MM.1S (cell line): ENCODE measurements around the gene GORASP1.
A peak's percentile ranks its signal among the peaks of the same experiment; 100 is the strongest.

ENCODE experiments used
- DNase-seq: peaks from one replicate; pipeline ENCODE4 v3.0.0-alpha.2; 2015
- H2AFZ ChIP-seq: fragments of 300-600 bp; sonication (generic); 2 replicates; pipeline ENCODE4 v1.6.0; 2016; ENCODE audit warnings: antibody characterized with exemption, low read length
- H3F3A ChIP-seq: fragments of 300-600 bp; sonication (generic); 2 replicates; pipeline ENCODE4 v1.6.1; 2016; ENCODE audit warnings: mild to moderate bottlenecking, antibody characterized with exemption, low read length, moderate library complexity, mixed read lengths; ENCODE audit not compliant: insufficient read depth
- H3K27ac ChIP-seq: fragments of 300-600 bp; sonication (generic); 2 replicates; pipeline ENCODE4 v1.5.1; 2016; ENCODE audit warnings: mild to moderate bottlenecking, low read length
- H3K27me3 ChIP-seq: fragments of 300-600 bp; sonication (generic); replicated peaks from 2 replicates; pipeline ENCODE4 v1.6.0; 2016; ENCODE audit warnings: low read length; ENCODE audit not compliant: insufficient read depth
- H3K36me3 ChIP-seq: fragments of 300-600 bp; sonication (generic); replicated peaks from 2 replicates; pipeline ENCODE4 v1.6.1; 2016; ENCODE audit warnings: mild to moderate bottlenecking, low read length, mixed read lengths; ENCODE audit not compliant: insufficient read depth
- H3K4me1 ChIP-seq: fragments of 300-600 bp; sonication (generic); 2 replicates; pipeline ENCODE4 v1.6.1; 2016; ENCODE audit warnings: low read length, mixed read lengths
- H3K4me2 ChIP-seq: fragments of 300-600 bp; sonication (generic); 2 replicates; pipeline ENCODE4 v1.6.0; 2016; ENCODE audit warnings: low read depth, low read length
- H3K4me3 ChIP-seq: fragments of 300-600 bp; sonication (generic); 2 replicates; pipeline ENCODE4 v1.5.1; 2016; ENCODE audit warnings: low read length, mixed read lengths
- H3K79me2 ChIP-seq: fragments of 300-600 bp; sonication (generic); 2 replicates; pipeline ENCODE4 v1.6.1; 2016; ENCODE audit warnings: mixed run types, low read length, mixed read lengths
- H3K9ac ChIP-seq: fragments of 300-600 bp; sonication (generic); 2 replicates; pipeline ENCODE4 v1.6.1; 2016; ENCODE audit warnings: low read length, mixed read lengths
- H3K9me2 ChIP-seq: fragments of 300-600 bp; sonication (generic); replicated peaks from 2 replicates; pipeline ENCODE4 v1.6.1; 2016; ENCODE audit warnings: mild to moderate bottlenecking, low read length, mixed read lengths; ENCODE audit not compliant: insufficient read depth
- H3K9me3 ChIP-seq: fragments of 300-600 bp; sonication (generic); replicated peaks from 2 replicates; pipeline ENCODE4 v1.6.1; 2016; ENCODE audit warnings: mild to moderate bottlenecking, low read length, mixed read lengths; ENCODE audit not compliant: insufficient read depth
- H4K20me1 ChIP-seq: fragments of 300-600 bp; sonication (generic); 2 replicates; pipeline ENCODE4 v1.6.1; 2016; ENCODE audit warnings: mild to moderate bottlenecking, low read length, moderate library complexity, mixed read lengths; ENCODE audit not compliant: insufficient read depth
- EZH2 ChIP-seq: fragments of 300-600 bp; sonication (generic); optimal IDR thresholded peaks from 2 replicates; pipeline ENCODE3; 2017; ENCODE audit warnings: low read depth, mild to moderate bottlenecking, antibody characterized with exemption, low read length, mixed read lengths
- EZH2phosphoT487 ChIP-seq: fragments of 300-600 bp; sonication (generic); IDR thresholded peaks from 2 replicates; pipeline ENCODE4 v1.6.1; 2018; ENCODE audit warnings: antibody characterized with exemption, low read length
- TF ChIP-seq, protein P1 (sequence below): fragments of 300-600 bp; sonication (generic); IDR thresholded peaks from 2 replicates; pipeline ENCODE4 v1.5.1; 2016; ENCODE audit warnings: antibody characterized with exemption, low read length, mixed read lengths

Gene GORASP1

DNA sequence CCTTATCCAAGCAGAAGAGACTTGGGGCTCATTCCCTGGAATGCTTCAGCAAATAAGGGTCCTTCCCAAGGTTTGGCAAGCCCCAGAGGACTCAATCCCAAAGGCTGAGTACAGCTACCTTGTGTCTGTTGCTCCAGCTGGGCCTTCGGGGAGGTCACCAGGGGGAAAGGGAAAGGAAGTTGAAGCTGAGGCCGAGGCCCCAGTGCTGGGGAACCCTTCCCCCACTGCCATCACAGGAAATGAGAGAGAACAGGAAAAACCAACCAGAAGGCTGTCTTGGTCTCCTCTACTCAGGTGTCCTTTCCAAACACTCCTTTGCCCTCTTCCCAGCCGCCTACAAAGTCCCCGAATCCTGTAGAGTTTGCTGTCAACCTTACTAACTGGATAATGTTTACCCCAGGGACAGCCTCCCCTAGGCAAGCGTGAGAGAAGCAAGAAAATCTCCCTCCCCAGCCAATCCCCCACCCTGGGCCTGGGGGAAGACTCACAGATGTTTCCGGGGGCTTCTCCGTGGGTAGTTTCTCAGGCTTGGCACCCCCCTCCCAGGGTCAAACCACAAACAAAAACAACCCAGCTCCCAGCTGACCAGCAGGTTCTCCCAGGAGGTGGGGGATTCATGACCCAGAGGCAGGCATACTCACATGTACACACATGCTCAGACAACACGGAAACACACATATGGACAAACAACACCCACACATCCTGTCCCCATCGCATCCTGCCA, 40.4 kb upstream of the GORASP1 start:
- Histone ChIP-seq H4K20me1 (no peaks in the 10 kb centered on the region), H3K9me2 (no peaks in the 10 kb centered on the region), H3K4me2 (peak overlapping the region; percentile 84), H3K9ac (peak overlapping the region; percentile 31; the same call in 1 of the 2 replicates), H3K4me1 (peaks cover 49% of the 10 kb centered on the region), H3K4me3 (peak overlapping the region; percentile 31), H3K36me3 (no peaks in the 10 kb centered on the region; the same call in 1 of the 2 replicates), H2AFZ (no peak overlapping the region), H3K27me3 (no peaks in the 10 kb centered on the region), H3K27ac (peak overlapping the region; percentile 55; the same call in 1 of the 2 replicates), H3F3A (peaks cover 34% of the 10 kb centered on the region), H3K79me2 (peaks cover 69% of the 10 kb centered on the region), H3K9me3 (no peaks in the 10 kb centered on the region)
- DNase-seq, result peak; percentile 58
- TF ChIP-seq EZH2 (no peak), EZH2phosphoT487 (no peak)
- TF ChIP-seq, protein P1, sequence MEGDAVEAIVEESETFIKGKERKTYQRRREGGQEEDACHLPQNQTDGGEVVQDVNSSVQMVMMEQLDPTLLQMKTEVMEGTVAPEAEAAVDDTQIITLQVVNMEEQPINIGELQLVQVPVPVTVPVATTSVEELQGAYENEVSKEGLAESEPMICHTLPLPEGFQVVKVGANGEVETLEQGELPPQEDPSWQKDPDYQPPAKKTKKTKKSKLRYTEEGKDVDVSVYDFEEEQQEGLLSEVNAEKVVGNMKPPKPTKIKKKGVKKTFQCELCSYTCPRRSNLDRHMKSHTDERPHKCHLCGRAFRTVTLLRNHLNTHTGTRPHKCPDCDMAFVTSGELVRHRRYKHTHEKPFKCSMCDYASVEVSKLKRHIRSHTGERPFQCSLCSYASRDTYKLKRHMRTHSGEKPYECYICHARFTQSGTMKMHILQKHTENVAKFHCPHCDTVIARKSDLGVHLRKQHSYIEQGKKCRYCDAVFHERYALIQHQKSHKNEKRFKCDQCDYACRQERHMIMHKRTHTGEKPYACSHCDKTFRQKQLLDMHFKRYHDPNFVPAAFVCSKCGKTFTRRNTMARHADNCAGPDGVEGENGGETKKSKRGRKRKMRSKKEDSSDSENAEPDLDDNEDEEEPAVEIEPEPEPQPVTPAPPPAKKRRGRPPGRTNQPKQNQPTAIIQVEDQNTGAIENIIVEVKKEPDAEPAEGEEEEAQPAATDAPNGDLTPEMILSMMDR, result no peak

DNA sequence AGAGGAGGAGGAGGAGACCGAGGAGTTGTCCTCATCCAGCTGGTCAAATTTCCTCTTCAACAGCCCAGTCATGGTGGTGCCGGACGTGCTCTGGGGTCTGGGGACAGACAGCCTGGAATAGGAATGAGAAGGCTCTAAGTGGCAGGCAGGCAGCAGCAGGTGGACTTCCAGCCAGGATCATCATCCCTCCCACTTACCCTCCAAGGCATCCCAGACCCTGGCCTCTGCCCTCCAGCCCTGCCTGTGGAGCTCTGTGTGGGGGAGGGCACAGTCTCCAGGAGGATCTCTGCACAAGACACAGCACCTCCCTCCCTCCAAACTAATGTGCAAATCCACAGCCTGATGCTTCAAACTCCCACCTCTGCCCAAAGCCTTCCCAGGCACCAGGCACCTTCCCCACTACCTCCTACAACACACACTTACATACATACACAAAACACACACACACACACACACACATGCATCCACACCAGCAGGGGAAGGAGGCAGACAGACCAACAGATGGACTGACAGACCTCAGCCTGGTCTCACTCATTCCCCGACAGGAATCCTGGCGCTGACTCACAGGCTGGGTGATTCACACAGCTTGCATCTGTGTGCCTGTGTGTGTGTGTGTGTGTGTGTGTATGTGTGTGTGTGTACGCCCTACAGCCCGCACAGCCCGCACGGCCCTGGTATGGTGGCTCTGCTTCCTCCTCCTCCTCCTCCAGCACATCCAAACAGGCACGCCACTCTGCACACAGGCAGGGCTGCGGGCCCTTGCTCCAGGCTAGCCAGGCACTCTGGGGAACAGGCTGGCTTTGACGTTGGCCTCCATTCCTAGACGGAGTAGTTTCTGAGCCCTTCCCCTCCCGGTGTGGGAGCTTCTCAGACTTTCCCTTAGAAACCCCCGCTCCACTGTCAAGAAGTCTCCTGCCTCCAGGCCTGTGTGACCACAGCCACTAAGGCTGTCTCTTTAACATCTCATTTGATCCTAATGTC, 39.5 kb upstream of the GORASP1 start:
- Histone ChIP-seq H3K4me1 (peaks cover 48% of the 10 kb centered on the region), H3K27me3 (no peaks in the 10 kb centered on the region), H3K9ac (peak overlapping the region; percentile 31; the same call in 1 of the 2 replicates), H3K4me2 (peak overlapping the region; percentile 84), H3K36me3 (peaks cover 2% of the 10 kb centered on the region; the same call in 1 of the 2 replicates), H4K20me1 (no peaks in the 10 kb centered on the region), H3F3A (peaks cover 24% of the 10 kb centered on the region), H3K9me2 (no peaks in the 10 kb centered on the region), H3K9me3 (no peaks in the 10 kb centered on the region), H3K79me2 (peaks cover 62% of the 10 kb centered on the region), H3K4me3 (peak overlapping the region; percentile 31; the same call in 1 of the 2 replicates), H2AFZ (no peak overlapping the region), H3K27ac (peak overlapping the region; percentile 55; the same call in 1 of the 2 replicates)
- DNase-seq, result no peak
- TF ChIP-seq, protein P1, result no peak

DNA sequence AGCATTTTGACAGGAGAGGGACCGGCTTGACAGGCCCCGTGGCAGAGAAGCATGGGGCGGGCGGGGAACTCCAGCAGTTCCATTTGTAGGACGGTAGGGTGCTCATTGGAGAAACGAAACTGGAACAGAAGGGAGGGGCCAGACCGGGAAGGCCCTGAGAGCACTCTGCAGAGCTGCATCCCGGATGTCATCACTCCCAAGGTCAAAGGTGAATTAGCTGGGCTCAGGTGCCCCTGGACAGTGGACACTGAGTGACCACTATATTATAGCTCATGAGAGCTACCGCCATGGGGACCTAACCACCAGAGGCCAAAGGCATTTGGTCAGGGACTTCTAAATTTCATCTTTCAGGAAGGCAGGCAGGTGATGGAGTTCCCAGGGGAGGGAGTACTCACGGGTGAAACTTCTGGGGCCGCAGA, 38.7 kb upstream of the GORASP1 start:
- Histone ChIP-seq H2AFZ (no peak overlapping the region), H3K9me3 (no peaks in the 10 kb centered on the region), H3K27ac (no peak overlapping the region), H3K4me1 (peaks cover 40% of the 10 kb centered on the region), H3K27me3 (no peaks in the 10 kb centered on the region), H3K36me3 (peaks cover 2% of the 10 kb centered on the region; the same call in 1 of the 2 replicates), H3K4me3 (no peak overlapping the region), H3K4me2 (no peak overlapping the region), H3K79me2 (peaks cover 54% of the 10 kb centered on the region), H3K9me2 (no peaks in the 10 kb centered on the region), H3K9ac (no peak overlapping the region), H3F3A (peaks cover 19% of the 10 kb centered on the region; the same call in 1 of the 2 replicates), H4K20me1 (no peaks in the 10 kb centered on the region)
- TF ChIP-seq EZH2 (no peak), EZH2phosphoT487 (no peak)
- TF ChIP-seq, protein P1, result no peak
- DNase-seq, result no peak
